ENCODE measurements around the gene UBE2QL1. TPM values are rescaled to one million over a fixed set of nuclear protein-coding genes. Genes with fewer than 3 reads are reported as not detected.

UBE2QL1 gene
- 0.49 TPM for total RNA-seq

- no peak for DNase-seq (ENCODE audit: low spot score)
Measured at GRCh38 chr5:6448622-6449464, at the start of gene UBE2QL1. UBE2QL1 (plus strand) TSS chr5:6448859; CDS start chr5:6448894, 35 bp downstream.

GRCh38 chr5:6399980-6400910 lies 48.4 kb upstream of the UBE2QL1 start:
- peak; percentile 12 for DNase-seq (ENCODE audit: low spot score)

GRCh38 chr5:6401410-6401809 lies 47.2 kb upstream of the UBE2QL1 start:
- DNase-seq (ENCODE audit: low spot score) = no peak

- no peak for DNase-seq (ENCODE audit: low spot score)
Measured at GRCh38 chr5:6402939-6403338, 45.7 kb upstream of the UBE2QL1 start.

- DNase-seq (ENCODE audit: low spot score) = no peak
Measured at GRCh38 chr5:6403416-6403815, 45.2 kb upstream of the UBE2QL1 start.

GRCh38 chr5:6404129-6404528 lies 44.5 kb upstream of the UBE2QL1 start:
- no peak for DNase-seq (ENCODE audit: low spot score)

GRCh38 chr5:6405591-6405990 lies 43.1 kb upstream of the UBE2QL1 start:
- DNase-seq (ENCODE audit: low spot score) = peak; percentile 13

GRCh38 chr5:6407558-6408259 lies 41.0 kb upstream of the UBE2QL1 start:
- DNase-seq (ENCODE audit: low spot score) = no peak

GRCh38 chr5:6408260-6408596 lies 40.4 kb upstream of the UBE2QL1 start:
- DNase-seq (ENCODE audit: low spot score) = no peak

- no peak for DNase-seq (ENCODE audit: low spot score)
Measured at GRCh38 chr5:6408627-6409446, 39.8 kb upstream of the UBE2QL1 start.

- no peak for DNase-seq (ENCODE audit: low spot score)
Measured at GRCh38 chr5:6410421-6410820, 38.2 kb upstream of the UBE2QL1 start.

GRCh38 chr5:6411141-6411540 lies 37.5 kb upstream of the UBE2QL1 start:
- DNase-seq (ENCODE audit: low spot score) = no peak

- DNase-seq (ENCODE audit: low spot score) = no peak
Measured at GRCh38 chr5:6412811-6413210, 35.8 kb upstream of the UBE2QL1 start.

GRCh38 chr5:6417657-6418056 lies 31.0 kb upstream of the UBE2QL1 start:
- DNase-seq (ENCODE audit: low spot score) = no peak

- no peak for DNase-seq (ENCODE audit: low spot score)
Measured at GRCh38 chr5:6418679-6419276, 29.9 kb upstream of the UBE2QL1 start.

- DNase-seq (ENCODE audit: low spot score) = no peak
Measured at GRCh38 chr5:6419340-6419852, 29.3 kb upstream of the UBE2QL1 start.

GRCh38 chr5:6423327-6424109 lies 25.1 kb upstream of the UBE2QL1 start:
- no peak for DNase-seq (ENCODE audit: low spot score)

GRCh38 chr5:6424110-6424659 lies 24.5 kb upstream of the UBE2QL1 start:
- no peak for DNase-seq (ENCODE audit: low spot score)

- DNase-seq (ENCODE audit: low spot score) = no peak
Measured at GRCh38 chr5:6424700-6425099, 24.0 kb upstream of the UBE2QL1 start.

All from ureter (tissue), 1 donor.